Esophagus squamous epithelium (tissue), 4 donors: ENCODE data around the gene NCBP3.

Source experiments
- POLR2A ChIP-seq, 4 donors: fragments of 450-650 bp; IDR thresholded peaks; one replicate each; pipeline ENCODE4 v1.6.1; 2017; ENCODE audit warnings: antibody characterized with exemption in 4 of 4, mild to moderate bottlenecking in 4 of 4, moderate library complexity in 3 of 4
- TF ChIP-seq, protein P1 (sequence below), 6 experiments: fragments of 450-650 bp in 4 of 6; fragments of 200-600 bp in 2 of 6; sonication (generic) in 2 of 6; IDR thresholded peaks; one replicate each; pipeline ENCODE4 v1.5.1; 2016 to 2019; ENCODE audit warnings: antibody characterized with exemption in 6 of 6, mild to moderate bottlenecking in 4 of 6, moderate library complexity in 4 of 6

DNA sequence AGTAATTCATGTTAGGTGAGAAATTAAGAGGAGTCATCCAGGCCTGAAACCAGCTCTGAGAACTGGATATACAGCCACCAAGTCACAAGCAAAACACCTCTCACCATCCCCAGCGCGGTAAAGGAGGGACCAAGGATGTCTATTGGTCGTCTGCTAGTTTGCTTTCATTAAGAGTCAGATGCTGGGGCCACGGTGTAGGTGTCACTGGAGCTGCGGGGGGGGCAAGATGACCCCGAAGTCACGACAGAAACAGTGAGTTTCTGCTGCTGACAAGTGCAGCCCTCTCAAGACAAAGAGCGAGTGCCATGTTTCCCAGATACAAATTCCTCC is 790 bp downstream of the NCBP3 start:
- TF ChIP-seq POLR2A (IDR thresholded peaks at IDR 0.05) = no peak
- TF ChIP-seq, protein P1, sequence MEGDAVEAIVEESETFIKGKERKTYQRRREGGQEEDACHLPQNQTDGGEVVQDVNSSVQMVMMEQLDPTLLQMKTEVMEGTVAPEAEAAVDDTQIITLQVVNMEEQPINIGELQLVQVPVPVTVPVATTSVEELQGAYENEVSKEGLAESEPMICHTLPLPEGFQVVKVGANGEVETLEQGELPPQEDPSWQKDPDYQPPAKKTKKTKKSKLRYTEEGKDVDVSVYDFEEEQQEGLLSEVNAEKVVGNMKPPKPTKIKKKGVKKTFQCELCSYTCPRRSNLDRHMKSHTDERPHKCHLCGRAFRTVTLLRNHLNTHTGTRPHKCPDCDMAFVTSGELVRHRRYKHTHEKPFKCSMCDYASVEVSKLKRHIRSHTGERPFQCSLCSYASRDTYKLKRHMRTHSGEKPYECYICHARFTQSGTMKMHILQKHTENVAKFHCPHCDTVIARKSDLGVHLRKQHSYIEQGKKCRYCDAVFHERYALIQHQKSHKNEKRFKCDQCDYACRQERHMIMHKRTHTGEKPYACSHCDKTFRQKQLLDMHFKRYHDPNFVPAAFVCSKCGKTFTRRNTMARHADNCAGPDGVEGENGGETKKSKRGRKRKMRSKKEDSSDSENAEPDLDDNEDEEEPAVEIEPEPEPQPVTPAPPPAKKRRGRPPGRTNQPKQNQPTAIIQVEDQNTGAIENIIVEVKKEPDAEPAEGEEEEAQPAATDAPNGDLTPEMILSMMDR (IDR thresholded peaks at IDR 0.05) = no peak
